ENCODE data around the gene TOP2B.

DNA sequence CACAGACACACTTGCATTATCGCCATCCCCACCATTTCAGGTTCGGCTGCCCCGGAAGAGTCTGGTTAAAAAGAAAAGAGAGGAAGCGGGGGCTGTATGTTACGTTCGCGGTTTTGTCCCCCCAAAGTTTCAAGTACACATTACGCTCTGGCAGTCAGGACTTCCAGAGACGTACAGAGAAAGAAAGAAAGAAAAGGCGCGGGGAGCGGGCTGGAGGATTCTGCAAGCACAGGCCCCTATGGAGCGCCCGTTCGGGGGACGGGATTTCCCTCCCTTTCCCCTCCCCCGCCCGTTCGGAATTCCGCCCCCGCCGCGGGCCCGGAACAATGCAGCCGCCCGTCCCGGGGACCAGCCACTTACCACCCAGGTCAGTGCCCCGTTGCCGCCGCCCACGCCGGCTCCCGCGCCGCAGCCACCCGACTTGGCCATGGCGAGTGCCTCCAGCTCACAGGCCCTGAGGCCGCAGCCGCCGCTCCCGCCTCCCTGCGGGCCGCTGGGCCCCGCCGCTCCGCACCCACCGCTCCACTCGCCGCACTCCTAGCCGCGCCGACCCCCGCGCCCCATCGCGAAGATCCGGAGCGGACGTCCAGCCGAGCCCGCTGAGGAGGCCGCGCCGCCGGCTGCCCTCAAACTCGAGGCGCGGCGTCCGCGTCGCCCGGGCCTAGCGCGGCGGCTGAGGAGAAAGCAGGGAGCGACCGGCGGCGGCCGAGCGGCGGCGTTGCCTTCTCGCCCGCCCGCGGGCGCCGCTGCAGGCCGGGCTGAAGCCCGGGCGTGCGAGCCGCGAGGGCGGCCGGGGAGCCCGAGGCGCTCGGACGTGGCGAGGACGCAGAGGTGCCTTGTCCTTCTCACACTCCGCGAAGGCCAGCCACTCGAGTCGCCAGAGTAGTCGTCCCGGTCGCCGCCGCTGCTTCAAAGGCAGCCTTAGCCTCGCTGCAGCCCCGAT, 567 bp downstream of the TOP2B start:
- TF ChIP-seq, protein P1, sequence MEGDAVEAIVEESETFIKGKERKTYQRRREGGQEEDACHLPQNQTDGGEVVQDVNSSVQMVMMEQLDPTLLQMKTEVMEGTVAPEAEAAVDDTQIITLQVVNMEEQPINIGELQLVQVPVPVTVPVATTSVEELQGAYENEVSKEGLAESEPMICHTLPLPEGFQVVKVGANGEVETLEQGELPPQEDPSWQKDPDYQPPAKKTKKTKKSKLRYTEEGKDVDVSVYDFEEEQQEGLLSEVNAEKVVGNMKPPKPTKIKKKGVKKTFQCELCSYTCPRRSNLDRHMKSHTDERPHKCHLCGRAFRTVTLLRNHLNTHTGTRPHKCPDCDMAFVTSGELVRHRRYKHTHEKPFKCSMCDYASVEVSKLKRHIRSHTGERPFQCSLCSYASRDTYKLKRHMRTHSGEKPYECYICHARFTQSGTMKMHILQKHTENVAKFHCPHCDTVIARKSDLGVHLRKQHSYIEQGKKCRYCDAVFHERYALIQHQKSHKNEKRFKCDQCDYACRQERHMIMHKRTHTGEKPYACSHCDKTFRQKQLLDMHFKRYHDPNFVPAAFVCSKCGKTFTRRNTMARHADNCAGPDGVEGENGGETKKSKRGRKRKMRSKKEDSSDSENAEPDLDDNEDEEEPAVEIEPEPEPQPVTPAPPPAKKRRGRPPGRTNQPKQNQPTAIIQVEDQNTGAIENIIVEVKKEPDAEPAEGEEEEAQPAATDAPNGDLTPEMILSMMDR (conservative IDR thresholded peaks at IDR 0.05) = no peak
- no peak for TF ChIP-seq EZH2 (IDR thresholded peaks at IDR 0.05; ENCODE audit: low read depth)
